Fibroblast of lung (primary cell): ENCODE measurements around the gene MDFIC. TPM values are rescaled to one million over a fixed set of nuclear protein-coding genes. Genes with fewer than 3 reads are reported as not detected.
A peak's percentile ranks its signal among the peaks of the same experiment; 100 is the strongest.

Experiments used
- DNase-seq, 2 donors: peaks; one replicate each; pipeline versions ENCODE4 v3.0.0 to v3.0.0-alpha.2; 2010; ENCODE audit warnings: low read depth in 2 of 2
- H2AFZ ChIP-seq: 2 replicates; pipeline ENCODE4 v1.5.1; 2012; ENCODE audit warnings: low read length, control low read depth, inconsistent platforms
- H3K27ac ChIP-seq: 2 replicates; pipeline ENCODE4 v1.5.1; 2011; ENCODE audit warnings: low read length, control low read depth; ENCODE audit not compliant: insufficient read depth
- H3K27me3 ChIP-seq: 2 replicates; pipeline ENCODE4 v1.5.1; 2011; ENCODE audit warnings: mild to moderate bottlenecking, low read length; ENCODE audit not compliant: control insufficient read depth, insufficient read depth
- H3K36me3 ChIP-seq: 2 replicates; pipeline ENCODE4 v1.5.1; 2011; ENCODE audit warnings: low read length; ENCODE audit not compliant: control insufficient read depth, insufficient read depth
- H3K4me1 ChIP-seq: 2 replicates; pipeline ENCODE4 v1.5.1; 2011; ENCODE audit warnings: low read length; ENCODE audit not compliant: control insufficient read depth, insufficient read depth; ENCODE audit errors: extremely low read depth
- H3K4me2 ChIP-seq: 2 replicates; pipeline ENCODE4 v1.5.1; 2011; ENCODE audit warnings: low read length, control low read depth; ENCODE audit not compliant: insufficient read depth; ENCODE audit errors: extremely low read depth
- H3K4me3 ChIP-seq, 4 experiments: fragments of 200-600 bp in 1 of 4; sonication (generic) in 1 of 4; replicated peaks in 1 of 4; 2 replicates each; pipeline ENCODE4 v1.5.1; 2011 to 2016; ENCODE audit warnings: low read length in 4 of 4, low read depth in 3 of 4, mild to moderate bottlenecking in 3 of 4, control low read depth in 2 of 4, inconsistent platforms in 1 of 4, mixed read lengths in 1 of 4; ENCODE audit not compliant: insufficient read depth in 1 of 4; ENCODE audit errors: control extremely low read depth in 1 of 4
- H3K79me2 ChIP-seq: 2 replicates; pipeline ENCODE4 v1.5.1; 2012; ENCODE audit warnings: mild to moderate bottlenecking, low read length, inconsistent platforms; ENCODE audit not compliant: control insufficient read depth, insufficient read depth
- H3K9ac ChIP-seq: 2 replicates; pipeline ENCODE4 v1.5.1; 2011; ENCODE audit warnings: mild to moderate bottlenecking, low read length, control low read depth; ENCODE audit not compliant: insufficient read depth
- H3K9me3 ChIP-seq: 2 replicates; pipeline ENCODE4 v1.5.1; 2012; ENCODE audit warnings: low read depth, low read length; ENCODE audit not compliant: control insufficient read depth, insufficient read depth
- H4K20me1 ChIP-seq: 2 replicates; pipeline ENCODE4 v1.5.1; 2011; ENCODE audit warnings: low read length; ENCODE audit not compliant: control insufficient read depth, insufficient read depth; ENCODE audit errors: extremely low read depth
- CTCF ChIP-seq, 2 donors: IDR thresholded peaks in 1 of 2; conservative IDR thresholded peaks in 1 of 2; 1 replicate in 1 of 2; 2 replicates in 1 of 2; pipeline ENCODE4 v1.5.1; 2011 to 2012; ENCODE audit warnings: low read length in 2 of 2, control low read depth in 1 of 2, inconsistent platforms in 1 of 2, low read depth in 1 of 2, mild to moderate bottlenecking in 1 of 2
- EZH2 ChIP-seq: IDR thresholded peaks from 2 replicates; pipeline ENCODE4 v1.5.1; 2012; ENCODE audit warnings: low read length, control low read depth, mild to moderate bottlenecking; ENCODE audit errors: missing control alignments
- polyA plus RNA-seq, 2 donors: library from polyadenylated mRNA; depleted of rRNA in 1 of 2; stranded (reverse) in 1 of 2; unstranded in 1 of 2; fragments of >200 nt; gene quantifications; 2 replicates each; pipeline ENCODE4 v1.2.1, GENCODE V29; 2011 to 2012; ENCODE audit warnings: missing spikeins in 1 of 2
- total RNA-seq: library from RNA; depleted of rRNA; stranded (reverse); fragments of >200 nt; gene quantifications from 2 replicates; pipeline ENCODE4 v1.2.1, GENCODE V29; 2014

Gene MDFIC
- total and polyA plus RNA-seq, 2 donors (not counting 1 experiment from before 2014, with no cell fraction given) = 38.7 to 67.4 TPM

- Histone ChIP-seq H2AFZ (no peak overlapping the region), H3K27me3 (no peaks in the 10 kb centered on the region), H3K27ac (no peak overlapping the region), H3K4me3 (no peak overlapping the region), H3K4me1 (peaks cover 9% of the 10 kb centered on the region), H3K4me2 (no peak overlapping the region), H4K20me1 (no peaks in the 10 kb centered on the region), H3K9ac (no peak overlapping the region), H3K79me2 (peaks cover 20% of the 10 kb centered on the region), H3K9me3 (no peaks in the 10 kb centered on the region), H3K36me3 (peaks cover 2% of the 10 kb centered on the region)
- TF ChIP-seq CTCF (conservative IDR thresholded peaks at IDR 0.05 in 1 of 2, IDR thresholded peaks at IDR 0.05 in 1 of 2; ENCODE audit: low read depth in 1 of 2, low read length in 2 of 2) (no peak), EZH2 (no peak)
- DNase-seq = peak; percentile 33 to 41
These were observed 54.8 kb downstream of the MDFIC start for GRCh38 chr7:114976666-114977065.

GRCh38 chr7:114977277-114977676 lies 55.4 kb downstream of the MDFIC start:
- H3K36me3 ChIP-seq = peaks cover 2% of the 10 kb centered on the region
- H3K79me2 ChIP-seq = peaks cover 16% of the 10 kb centered on the region
- no peak for TF ChIP-seq CTCF (conservative IDR thresholded peaks at IDR 0.05 in 1 of 2, IDR thresholded peaks at IDR 0.05 in 1 of 2; ENCODE audit: low read depth in 1 of 2, low read length in 2 of 2)
- TF ChIP-seq EZH2 = no peak
- H4K20me1 ChIP-seq = no peaks in the 10 kb centered on the region
- peaks cover 7% of the 10 kb centered on the region for H3K4me1 ChIP-seq
- no peak for DNase-seq
- H3K9ac ChIP-seq = no peak overlapping the region
- no peak overlapping the region for H3K4me3 ChIP-seq
- H3K9me3 ChIP-seq = no peaks in the 10 kb centered on the region
- H3K27me3 ChIP-seq = no peaks in the 10 kb centered on the region
- no peak overlapping the region for H3K27ac ChIP-seq
- no peak overlapping the region for H2AFZ ChIP-seq
- no peak overlapping the region for H3K4me2 ChIP-seq

GRCh38 chr7:114979388-114979787 lies 57.5 kb downstream of the MDFIC start:
- Histone ChIP-seq H2AFZ (no peak overlapping the region), H3K36me3 (peaks cover 2% of the 10 kb centered on the region), H3K27me3 (no peaks in the 10 kb centered on the region), H4K20me1 (no peaks in the 10 kb centered on the region), H3K9ac (no peak overlapping the region), H3K4me3 (no peak overlapping the region), H3K27ac (no peak overlapping the region), H3K4me1 (no peaks in the 10 kb centered on the region), H3K4me2 (no peak overlapping the region), H3K79me2 (peaks cover 9% of the 10 kb centered on the region), H3K9me3 (no peaks in the 10 kb centered on the region)
- peak; percentile 41 to 90 for DNase-seq
- TF ChIP-seq CTCF (conservative IDR thresholded peaks at IDR 0.05 in 1 of 2, IDR thresholded peaks at IDR 0.05 in 1 of 2; ENCODE audit: low read depth in 1 of 2, low read length in 2 of 2) = no peak
- no peak for TF ChIP-seq EZH2
